Kidney tubule cell (primary cell): ENCODE measurements around the gene CD248.
A peak's percentile ranks its signal among the peaks of the same experiment; 100 is the strongest.

Experiments
- DNase-seq: peaks from one replicate; pipeline ENCODE4 v3.0.0-alpha.2; 2018; ENCODE audit warnings: low spot score

CD248 gene

GRCh38 chr11:66340596-66341501 is 24.0 kb upstream of the CD248 start:
- DNase-seq: no peak

- no peak for DNase-seq
Observed at GRCh38 chr11:66339686-66340483, 23.0 kb upstream of the CD248 start.

- DNase-seq: peak; percentile 41
Observed at GRCh38 chr11:66339162-66339675, 22.4 kb upstream of the CD248 start.

- no peak for DNase-seq
Observed at GRCh38 chr11:66338276-66339161, 21.7 kb upstream of the CD248 start.

- DNase-seq: no peak
Observed at GRCh38 chr11:66337103-66337899, 20.5 kb upstream of the CD248 start.

GRCh38 chr11:66336234-66337102 is 19.6 kb upstream of the CD248 start, which contains the start of gene RIN1:
TSS of gene RIN1 (minus strand) at chr11:66336434. CDS start at chr11:66336402, 32 bp downstream.
- DNase-seq: peak; percentile 99

- peak; percentile 61 for DNase-seq
Observed at GRCh38 chr11:66335531-66336233, 18.8 kb upstream of the CD248 start.

GRCh38 chr11:66334605-66335442 is 18.0 kb upstream of the CD248 start:
- no peak for DNase-seq

- no peak for DNase-seq
Observed at GRCh38 chr11:66333896-66334604, 17.2 kb upstream of the CD248 start.

GRCh38 chr11:66333220-66333877 is 16.5 kb upstream of the CD248 start:
- DNase-seq: no peak

- DNase-seq: no peak
Observed at GRCh38 chr11:66332371-66333219, 15.8 kb upstream of the CD248 start.

- no peak for DNase-seq
Observed at GRCh38 chr11:66331542-66332370, 14.9 kb upstream of the CD248 start.

- DNase-seq: no peak
Observed at GRCh38 chr11:66330931-66331330, 14.1 kb upstream of the CD248 start.

GRCh38 chr11:66329165-66329673 is 12.4 kb upstream of the CD248 start:
- DNase-seq: no peak
